H9 (cell line): ENCODE data around the gene GRIN2A. TPM values are rescaled to one million over a fixed set of nuclear protein-coding genes. Genes with fewer than 3 reads are reported as not detected.

Source experiments
- DNase-seq: peaks from one replicate; pipeline ENCODE4 v3.0.0-alpha.2; 2017
- H2AFZ ChIP-seq: one replicate; pipeline ENCODE4 v1.6.1; 2013; ENCODE audit warnings: mild to moderate bottlenecking, low read length, control low read depth, moderate library complexity
- H2AK5ac ChIP-seq: 2 replicates; pipeline ENCODE4 v1.6.1; 2013; ENCODE audit warnings: low read length, control low read depth, mixed read lengths; ENCODE audit not compliant: insufficient read length
- H2BK120ac ChIP-seq: one replicate; pipeline ENCODE4 v1.6.1; 2013; ENCODE audit warnings: low read depth, mild to moderate bottlenecking, low read length, control low read depth, inconsistent platforms; ENCODE audit not compliant: poor library complexity, severe bottlenecking
- H2BK12ac ChIP-seq: 2 replicates; pipeline ENCODE4 v1.6.1; 2013; ENCODE audit warnings: low read length, control low read depth, mixed read lengths, low read depth; ENCODE audit not compliant: insufficient read length
- H2BK15ac ChIP-seq: 2 replicates; pipeline ENCODE4 v1.6.1; 2013; ENCODE audit warnings: low read depth, low read length, control low read depth
- H2BK20ac ChIP-seq: one replicate; pipeline ENCODE4 v1.6.1; 2013; ENCODE audit warnings: low read depth, mild to moderate bottlenecking, low read length, control low read depth, inconsistent platforms; ENCODE audit not compliant: poor library complexity, severe bottlenecking
- H2BK5ac ChIP-seq: 2 replicates; pipeline ENCODE4 v1.6.1; 2013; ENCODE audit warnings: low read length, control low read depth, mixed read lengths; ENCODE audit not compliant: insufficient read length
- H3K14ac ChIP-seq: 2 replicates; pipeline ENCODE4 v1.6.1; 2013; ENCODE audit warnings: low read length, control low read depth; ENCODE audit not compliant: insufficient read depth
- H3K18ac ChIP-seq: 2 replicates; pipeline ENCODE4 v1.6.1; 2013; ENCODE audit warnings: low read depth, mild to moderate bottlenecking, mixed read lengths, low read length, control low read depth; ENCODE audit not compliant: insufficient read length
- H3K23ac ChIP-seq: 2 replicates; pipeline ENCODE4 v1.6.1; 2013; ENCODE audit warnings: low read length, control low read depth, mixed read lengths, low read depth; ENCODE audit not compliant: insufficient read length
- H3K23me2 ChIP-seq: 2 replicates; pipeline ENCODE4 v1.6.1; 2013; ENCODE audit warnings: low read depth, mild to moderate bottlenecking, mixed read lengths, low read length, control low read depth; ENCODE audit not compliant: insufficient read length, poor library complexity, severe bottlenecking
- H3K27ac ChIP-seq: 2 replicates; pipeline ENCODE4 v1.5.1; 2013; ENCODE audit warnings: low read length, control low read depth, mixed read lengths, low read depth; ENCODE audit not compliant: insufficient read length
- H3K27me3 ChIP-seq: 2 replicates; pipeline ENCODE4 v1.6.1; 2013; ENCODE audit warnings: low read length, control low read depth, inconsistent platforms; ENCODE audit not compliant: insufficient read depth
- H3K4ac ChIP-seq: 2 replicates; pipeline ENCODE4 v1.6.1; 2013; ENCODE audit warnings: low read depth, mild to moderate bottlenecking, control low read depth, inconsistent platforms, low read length, moderate library complexity
- H3K4me1 ChIP-seq: 2 replicates; pipeline ENCODE4 v1.6.1; 2013; ENCODE audit warnings: low read length, control low read depth, inconsistent platforms; ENCODE audit not compliant: insufficient read depth
- H3K4me2 ChIP-seq: 2 replicates; pipeline ENCODE4 v1.6.1; 2013; ENCODE audit warnings: low read length, control low read depth, mixed read lengths; ENCODE audit not compliant: insufficient read length, insufficient read depth
- H3K56ac ChIP-seq: 2 replicates; pipeline ENCODE4 v1.6.1; 2013; ENCODE audit warnings: low read depth, mild to moderate bottlenecking, mixed read lengths, low read length, control low read depth; ENCODE audit not compliant: insufficient read length
- H3K79me1 ChIP-seq: 2 replicates; pipeline ENCODE4 v1.6.1; 2013; ENCODE audit warnings: low read depth, mild to moderate bottlenecking, moderate library complexity, low read length, control low read depth, inconsistent platforms; ENCODE audit not compliant: insufficient read depth, poor library complexity, severe bottlenecking
- H3K79me2 ChIP-seq: 2 replicates; pipeline ENCODE4 v1.6.1; 2013; ENCODE audit warnings: low read length, control low read depth, inconsistent platforms; ENCODE audit not compliant: insufficient read depth
- H3K9ac ChIP-seq: 2 replicates; pipeline ENCODE4 v1.6.1; 2013; ENCODE audit warnings: low read length, control low read depth, mixed read lengths; ENCODE audit not compliant: insufficient read length; ENCODE audit errors: extremely low read depth
- H3K9me3 ChIP-seq: one replicate; pipeline ENCODE4 v1.6.1; 2013; ENCODE audit warnings: low read depth, low read length, inconsistent platforms; ENCODE audit not compliant: control insufficient read depth
- H3T11ph ChIP-seq: one replicate; pipeline ENCODE4 v1.6.1; 2013; ENCODE audit warnings: mild to moderate bottlenecking, low read length, control low read depth, inconsistent platforms
- H4K20me1 ChIP-seq: one replicate; pipeline ENCODE4 v1.6.1; 2013; ENCODE audit not compliant: control insufficient read depth, insufficient read length, insufficient read depth
- H4K5ac ChIP-seq: 2 replicates; pipeline ENCODE4 v1.6.1; 2013; ENCODE audit warnings: low read depth, mild to moderate bottlenecking, mixed read lengths, low read length, control low read depth; ENCODE audit not compliant: insufficient read length
- H4K8ac ChIP-seq: replicated peaks from 2 replicates; pipeline ENCODE4 v1.6.1; 2013; ENCODE audit warnings: low read length, control low read depth, mixed read lengths, low read depth; ENCODE audit not compliant: insufficient read length
- H4K91ac ChIP-seq: 2 replicates; pipeline ENCODE4 v1.6.1; 2013; ENCODE audit warnings: low read depth, mild to moderate bottlenecking, moderate library complexity, mixed read lengths, low read length, control low read depth; ENCODE audit not compliant: insufficient read length
- H3K27ac Mint-ChIP-seq, 3 experiments: 2 replicates in 2 of 3; 3 replicates in 1 of 3; pipeline ENCODE4 v1.8.0; 2020 to 2021; ENCODE audit warnings: mixed read lengths in 3 of 3, mild to moderate bottlenecking in 1 of 3, moderate library complexity in 1 of 3
- H3K27me3 Mint-ChIP-seq: 2 replicates; pipeline ENCODE4 v1.8.0; 2021; ENCODE audit warnings: low read depth, mild to moderate bottlenecking, moderate library complexity, mixed read lengths
- H3K36me3 Mint-ChIP-seq, 3 experiments: 2 replicates in 2 of 3; 3 replicates in 1 of 3; pipeline ENCODE4 v1.8.0; 2020 to 2021; ENCODE audit warnings: low read depth in 3 of 3, mixed read lengths in 3 of 3; ENCODE audit not compliant: insufficient read depth in 1 of 3
- H3K4me1 Mint-ChIP-seq, 2 experiments: 2 replicates each; pipeline ENCODE4 v1.8.0; 2020; ENCODE audit warnings: mixed read lengths in 2 of 2
- H3K4me3 Mint-ChIP-seq, 2 experiments: 2 replicates in 1 of 2; 3 replicates in 1 of 2; pipeline ENCODE4 v1.8.0; 2020 to 2021; ENCODE audit warnings: mild to moderate bottlenecking in 2 of 2, mixed read lengths in 2 of 2, moderate library complexity in 1 of 2
- H3K9me3 Mint-ChIP-seq, 2 experiments: 2 replicates in 1 of 2; 3 replicates in 1 of 2; pipeline ENCODE4 v1.8.0; 2020; ENCODE audit warnings: mild to moderate bottlenecking in 2 of 2, mixed read lengths in 2 of 2, moderate library complexity in 1 of 2
- CTCF ChIP-seq: fragments of 200-600 bp; sonication (generic); conservative IDR thresholded peaks from 3 replicates; pipeline ENCODE4 v1.8.0; 2021; ENCODE audit warnings: antibody characterized with exemption, mild to moderate bottlenecking
- WGBS: extraction: QIAGEN DNeasy Blood & Tissue Kit; methylation state at CpG from one replicate; pipeline ENCODE4 v1.1.7; 2013; ENCODE audit warnings: missing lambda C conversion rate, low lambda C conversion rate, mixed read lengths; ENCODE audit not compliant: insufficient read length; ENCODE audit errors: extremely low coverage; 5-methylcytosine and 5-hydroxymethylcytosine counted together
- total RNA-seq: library from RNA; stranded (reverse); gene quantifications from 2 replicates; pipeline ENCODE4 v1.2.1, GENCODE V29; 2021

The GRIN2A gene
- total RNA-seq, 1 experiment from 2014 or later, result 1.5 TPM

GRCh38 chr16:10206865-10207264, 24.6 kb upstream of the GRIN2A start:
- H3K9me3 ChIP-seq, result no peaks in the 10 kb centered on the region
- H3K4ac ChIP-seq, result no peak overlapping the region
- H2AK5ac ChIP-seq, result no peak overlapping the region
- Mint-ChIP-seq H3K27ac (no peak overlapping the region; a peak in 1 of 7 replicates), H3K4me1 (peaks cover 6 to 8% of the 10 kb centered on the region in 2 experiments), H3K27me3 (no peaks in the 10 kb centered on the region; the same call in none of the 2 replicates), H3K9me3 (peaks cover 6 to 22% of the 10 kb centered on the region in 2 experiments), H3K36me3 (peaks cover 0 to 8% (median 4%) of the 10 kb centered on the region in 3 experiments; a peak in 4 of 7 replicates), H3K4me3 (no peak overlapping the region)
- no peak overlapping the region for H3K14ac ChIP-seq
- TF ChIP-seq CTCF, result no peak
- no peak overlapping the region for H3K56ac ChIP-seq
- H3K23ac ChIP-seq, result no peak overlapping the region
- H3K4me1 ChIP-seq, result no peaks in the 10 kb centered on the region
- no peak overlapping the region for H3K27ac ChIP-seq
- no peak overlapping the region for H4K91ac ChIP-seq
- H3T11ph ChIP-seq, result no peak overlapping the region
- H2BK5ac ChIP-seq, result no peak overlapping the region
- no peak overlapping the region for H2BK20ac ChIP-seq
- H4K8ac ChIP-seq, result no peak overlapping the region
- no peak overlapping the region for H2BK12ac ChIP-seq
- H3K23me2 ChIP-seq, result no peaks in the 10 kb centered on the region
- no peak overlapping the region for H3K4me2 ChIP-seq
- no peak overlapping the region for H2BK15ac ChIP-seq
- no peak for DNase-seq
- no peak overlapping the region for H3K9ac ChIP-seq
- no peaks in the 10 kb centered on the region for H4K20me1 ChIP-seq
- H3K79me1 ChIP-seq, result no peaks in the 10 kb centered on the region
- no peak overlapping the region for H4K5ac ChIP-seq
- no peaks in the 10 kb centered on the region for H3K27me3 ChIP-seq
- no peak overlapping the region for H2AFZ ChIP-seq
- no peak overlapping the region for H3K18ac ChIP-seq
- no peaks in the 10 kb centered on the region for H3K79me2 ChIP-seq
- no CpG with 5 or more reads among the region's 3 CpGs for WGBS
- no peak overlapping the region for H2BK120ac ChIP-seq
